H1 (cell line): ENCODE results near the gene CPTP. TPM values are rescaled to one million over a fixed set of nuclear protein-coding genes. Genes with fewer than 3 reads are reported as not detected.

Source experiments
- ASH2L ChIP-seq: fragments of 200-600, 300-600 bp; sonication (generic); IDR thresholded peaks from one replicate; pipeline ENCODE4 v1.7.1; 2017; ENCODE audit warnings: low read length
- CREB1 ChIP-seq: IDR thresholded peaks from 2 replicates; pipeline ENCODE4 v1.6.1; 2012; ENCODE audit warnings: inconsistent platforms
- SIN3A ChIP-seq, 2 experiments: IDR thresholded peaks in 1 of 2; conservative IDR thresholded peaks in 1 of 2; 2 replicates each; pipeline ENCODE4 v1.6.1; 2011 to 2012; ENCODE audit warnings: low read length in 2 of 2, improper control_type of control experiment in 1 of 2, low read depth in 1 of 2, mild to moderate bottlenecking in 1 of 2
- TEAD4 ChIP-seq: IDR thresholded peaks from 2 replicates; pipeline ENCODE4 v1.6.1; 2012; ENCODE audit warnings: low read depth, low read length, inconsistent platforms, mixed read lengths
- polyA plus RNA-seq, 7 experiments: library from polyadenylated mRNA; depleted of rRNA in 3 of 7; stranded (reverse) in 5 of 7; unstranded in 2 of 7; fragments of >200 nt in 5 of 7; fragments of 200-250 nt in 2 of 7; gene quantifications; 1 replicate in 5 of 7; 2 replicates in 1 of 7; 4 replicates in 1 of 7; pipeline versions ENCODE4 v1.2.1 to v1.2.3, GENCODE V29; 2011 to 2013; ENCODE audit warnings: missing spikeins in 2 of 7, mixed read lengths in 2 of 7
- total RNA-seq: library from RNA; stranded (reverse); fragmentation: NEBNext Ultra II Directional; extraction: Animal tissue kit (Norgen Biotek cat#: 25700); gene quantifications from 2 replicates; pipeline ENCODE4 v1.2.1, GENCODE V29; 2021
- TF ChIP-seq, protein P1 (sequence below): fragments of 300-600 bp; sonication (generic); IDR thresholded peaks from 2 replicates; pipeline ENCODE4 v1.7.1; 2012; ENCODE audit warnings: low read length, moderate library complexity, mild to moderate bottlenecking, inconsistent platforms; ENCODE audit not compliant: insufficient replicate concordance

CPTP gene
- total and polyA plus RNA-seq, 2 of the 8 experiments (the other 6 are each of a cell fraction or from before 2014, with no cell fraction given) = 8.1 to 10.6 TPM

GRCh38 chr1:1336446-1336845 is 11.8 kb downstream of the CPTP start (continued):
- TF ChIP-seq, protein P1, sequence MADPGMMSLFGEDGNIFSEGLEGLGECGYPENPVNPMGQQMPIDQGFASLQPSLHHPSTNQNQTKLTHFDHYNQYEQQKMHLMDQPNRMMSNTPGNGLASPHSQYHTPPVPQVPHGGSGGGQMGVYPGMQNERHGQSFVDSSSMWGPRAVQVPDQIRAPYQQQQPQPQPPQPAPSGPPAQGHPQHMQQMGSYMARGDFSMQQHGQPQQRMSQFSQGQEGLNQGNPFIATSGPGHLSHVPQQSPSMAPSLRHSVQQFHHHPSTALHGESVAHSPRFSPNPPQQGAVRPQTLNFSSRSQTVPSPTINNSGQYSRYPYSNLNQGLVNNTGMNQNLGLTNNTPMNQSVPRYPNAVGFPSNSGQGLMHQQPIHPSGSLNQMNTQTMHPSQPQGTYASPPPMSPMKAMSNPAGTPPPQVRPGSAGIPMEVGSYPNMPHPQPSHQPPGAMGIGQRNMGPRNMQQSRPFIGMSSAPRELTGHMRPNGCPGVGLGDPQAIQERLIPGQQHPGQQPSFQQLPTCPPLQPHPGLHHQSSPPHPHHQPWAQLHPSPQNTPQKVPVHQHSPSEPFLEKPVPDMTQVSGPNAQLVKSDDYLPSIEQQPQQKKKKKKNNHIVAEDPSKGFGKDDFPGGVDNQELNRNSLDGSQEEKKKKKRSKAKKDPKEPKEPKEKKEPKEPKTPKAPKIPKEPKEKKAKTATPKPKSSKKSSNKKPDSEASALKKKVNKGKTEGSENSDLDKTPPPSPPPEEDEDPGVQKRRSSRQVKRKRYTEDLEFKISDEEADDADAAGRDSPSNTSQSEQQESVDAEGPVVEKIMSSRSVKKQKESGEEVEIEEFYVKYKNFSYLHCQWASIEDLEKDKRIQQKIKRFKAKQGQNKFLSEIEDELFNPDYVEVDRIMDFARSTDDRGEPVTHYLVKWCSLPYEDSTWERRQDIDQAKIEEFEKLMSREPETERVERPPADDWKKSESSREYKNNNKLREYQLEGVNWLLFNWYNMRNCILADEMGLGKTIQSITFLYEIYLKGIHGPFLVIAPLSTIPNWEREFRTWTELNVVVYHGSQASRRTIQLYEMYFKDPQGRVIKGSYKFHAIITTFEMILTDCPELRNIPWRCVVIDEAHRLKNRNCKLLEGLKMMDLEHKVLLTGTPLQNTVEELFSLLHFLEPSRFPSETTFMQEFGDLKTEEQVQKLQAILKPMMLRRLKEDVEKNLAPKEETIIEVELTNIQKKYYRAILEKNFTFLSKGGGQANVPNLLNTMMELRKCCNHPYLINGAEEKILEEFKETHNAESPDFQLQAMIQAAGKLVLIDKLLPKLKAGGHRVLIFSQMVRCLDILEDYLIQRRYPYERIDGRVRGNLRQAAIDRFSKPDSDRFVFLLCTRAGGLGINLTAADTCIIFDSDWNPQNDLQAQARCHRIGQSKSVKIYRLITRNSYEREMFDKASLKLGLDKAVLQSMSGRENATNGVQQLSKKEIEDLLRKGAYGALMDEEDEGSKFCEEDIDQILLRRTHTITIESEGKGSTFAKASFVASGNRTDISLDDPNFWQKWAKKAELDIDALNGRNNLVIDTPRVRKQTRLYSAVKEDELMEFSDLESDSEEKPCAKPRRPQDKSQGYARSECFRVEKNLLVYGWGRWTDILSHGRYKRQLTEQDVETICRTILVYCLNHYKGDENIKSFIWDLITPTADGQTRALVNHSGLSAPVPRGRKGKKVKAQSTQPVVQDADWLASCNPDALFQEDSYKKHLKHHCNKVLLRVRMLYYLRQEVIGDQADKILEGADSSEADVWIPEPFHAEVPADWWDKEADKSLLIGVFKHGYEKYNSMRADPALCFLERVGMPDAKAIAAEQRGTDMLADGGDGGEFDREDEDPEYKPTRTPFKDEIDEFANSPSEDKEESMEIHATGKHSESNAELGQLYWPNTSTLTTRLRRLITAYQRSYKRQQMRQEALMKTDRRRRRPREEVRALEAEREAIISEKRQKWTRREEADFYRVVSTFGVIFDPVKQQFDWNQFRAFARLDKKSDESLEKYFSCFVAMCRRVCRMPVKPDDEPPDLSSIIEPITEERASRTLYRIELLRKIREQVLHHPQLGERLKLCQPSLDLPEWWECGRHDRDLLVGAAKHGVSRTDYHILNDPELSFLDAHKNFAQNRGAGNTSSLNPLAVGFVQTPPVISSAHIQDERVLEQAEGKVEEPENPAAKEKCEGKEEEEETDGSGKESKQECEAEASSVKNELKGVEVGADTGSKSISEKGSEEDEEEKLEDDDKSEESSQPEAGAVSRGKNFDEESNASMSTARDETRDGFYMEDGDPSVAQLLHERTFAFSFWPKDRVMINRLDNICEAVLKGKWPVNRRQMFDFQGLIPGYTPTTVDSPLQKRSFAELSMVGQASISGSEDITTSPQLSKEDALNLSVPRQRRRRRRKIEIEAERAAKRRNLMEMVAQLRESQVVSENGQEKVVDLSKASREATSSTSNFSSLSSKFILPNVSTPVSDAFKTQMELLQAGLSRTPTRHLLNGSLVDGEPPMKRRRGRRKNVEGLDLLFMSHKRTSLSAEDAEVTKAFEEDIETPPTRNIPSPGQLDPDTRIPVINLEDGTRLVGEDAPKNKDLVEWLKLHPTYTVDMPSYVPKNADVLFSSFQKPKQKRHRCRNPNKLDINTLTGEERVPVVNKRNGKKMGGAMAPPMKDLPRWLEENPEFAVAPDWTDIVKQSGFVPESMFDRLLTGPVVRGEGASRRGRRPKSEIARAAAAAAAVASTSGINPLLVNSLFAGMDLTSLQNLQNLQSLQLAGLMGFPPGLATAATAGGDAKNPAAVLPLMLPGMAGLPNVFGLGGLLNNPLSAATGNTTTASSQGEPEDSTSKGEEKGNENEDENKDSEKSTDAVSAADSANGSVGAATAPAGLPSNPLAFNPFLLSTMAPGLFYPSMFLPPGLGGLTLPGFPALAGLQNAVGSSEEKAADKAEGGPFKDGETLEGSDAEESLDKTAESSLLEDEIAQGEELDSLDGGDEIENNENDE = no peak
- no peak for TF ChIP-seq SIN3A (conservative IDR thresholded peaks at IDR 0.05 in 1 of 2, IDR thresholded peaks at IDR 0.05 in 1 of 2; ENCODE audit: low read depth in 1 of 2, low read length in 2 of 2)
- TF ChIP-seq ASH2L = no peak
- no peak for TF ChIP-seq TEAD4
- TF ChIP-seq CREB1 = no peak
- TF ChIP-seq, all 59 proteins: peak for 0
